K562 (cell line): ENCODE measurements around the gene FXYD1. TPM values are rescaled to one million over a fixed set of nuclear protein-coding genes. Genes with fewer than 3 reads are reported as not detected.
A peak's percentile ranks its signal among the peaks of the same experiment; 100 is the strongest.

Experiments used
- ATF1 ChIP-seq, 2 experiments: fragments of 450-650 bp in 1 of 2; IDR thresholded peaks; 2 replicates each; pipeline ENCODE4 v1.6.1; 2016; ENCODE audit warnings: missing compliant biosample characterization in 1 of 2, missing genetic modification characterization in 1 of 2
- JUND ChIP-seq, 2 experiments: IDR thresholded peaks; 2 replicates in 1 of 2; 3 replicates in 1 of 2; pipeline ENCODE4 v1.6.1; 2011; ENCODE audit warnings: borderline replicate concordance in 2 of 2, low read depth in 2 of 2, low read length in 2 of 2, improper control_type of control experiment in 1 of 2, missing biosample characterization in 1 of 2, missing genetic modification characterization in 1 of 2, missing genetic modification reagents in 1 of 2
- MAFF ChIP-seq: IDR thresholded peaks from 2 replicates; pipeline ENCODE4 v1.6.1; 2012; ENCODE audit warnings: low read length, improper control_type of control experiment
- NR2C1 ChIP-seq, 2 experiments: fragments of 450-650 bp; IDR thresholded peaks; 2 replicates each; pipeline ENCODE4 v1.6.1; 2017; ENCODE audit warnings: mild to moderate bottlenecking in 2 of 2, antibody characterized with exemption in 1 of 2, inconsistent platforms in 1 of 2, missing compliant biosample characterization in 1 of 2, missing genetic modification characterization in 1 of 2
- RAD21 ChIP-seq, 2 experiments: fragments of 250-450 bp in 1 of 2; fragments of 450-650 bp in 1 of 2; sonication (Bioruptor Pico) in 1 of 2; formaldehyde crosslinking in 1 of 2; IDR thresholded peaks in 1 of 2; conservative IDR thresholded peaks in 1 of 2; 2 replicates each; pipeline versions ENCODE4 v1.4.0 to v1.8.0; 2020 to 2022; ENCODE audit warnings: mild to moderate bottlenecking in 2 of 2, moderate library complexity in 1 of 2
- RAD51 ChIP-seq: fragments of 450-650 bp; IDR thresholded peaks from 2 replicates; pipeline ENCODE4 v1.7.1; 2016; ENCODE audit warnings: low read depth, mild to moderate bottlenecking, borderline replicate concordance
- SNRNP70 ChIP-seq: fragments of 200-400 bp; formaldehyde crosslinking; optimal IDR thresholded peaks from 2 replicates; pipeline ENCODE3; 2017; ENCODE audit warnings: low read depth, low read length
- TOE1 ChIP-seq, 2 experiments: fragments of 450-650 bp in 1 of 2; sonication (generic) in 1 of 2; formaldehyde crosslinking in 1 of 2; IDR thresholded peaks; 2 replicates each; pipeline versions ENCODE4 v1.7.1 to v1.8.0; 2016 to 2022; ENCODE audit warnings: borderline replicate concordance in 2 of 2, mild to moderate bottlenecking in 2 of 2, antibody characterized with exemption in 1 of 2, inconsistent platforms in 1 of 2, low read depth in 1 of 2, missing genetic modification reagents in 1 of 2, moderate library complexity in 1 of 2
- TRIM24 ChIP-seq, 2 experiments: fragments of 450-650 bp; IDR thresholded peaks; 2 replicates each; pipeline ENCODE4 v1.6.1; 2016
- YBX1 ChIP-seq: fragments of 450-650 bp; IDR thresholded peaks from 2 replicates; pipeline ENCODE4 v1.7.1; 2016; ENCODE audit warnings: mild to moderate bottlenecking
- ZC3H11A ChIP-seq: IDR thresholded peaks from 2 replicates; pipeline ENCODE4 v1.6.1; 2012; ENCODE audit warnings: low read depth, low read length, improper control_type of control experiment
- ZNF212 ChIP-seq: fragments of 450-650 bp; formaldehyde crosslinking; IDR thresholded peaks from 2 replicates; pipeline ENCODE4 v1.4.0; 2020; ENCODE audit warnings: mild to moderate bottlenecking
- polyA plus RNA-seq, 8 experiments: library from polyadenylated mRNA; depleted of rRNA in 4 of 8; stranded (reverse) in 5 of 8; unstranded in 3 of 8; fragments of >200 nt; fragmentation: Nextera tagmentation in 2 of 8; fragmentation: Illumina TruSeq in 1 of 8; extraction: Ambion mirVana in 2 of 8; extraction: Trizol in 1 of 8; gene quantifications; 2 replicates each; pipeline versions ENCODE4 v1.2.1 to v1.2.3, GENCODE V29; 2011 to 2014; ENCODE audit warnings: inconsistent platforms in 1 of 8, missing spikeins in 1 of 8
- total RNA-seq, 7 experiments: library from RNA; depleted of rRNA in 6 of 7; stranded (reverse); fragments of >200 nt in 6 of 7; fragmentation: Illumina TruSeq in 2 of 7; extraction: Trizol in 2 of 7; gene quantifications; 2 replicates each; pipeline versions ENCODE4 v1.2.1 to v1.2.3, GENCODE V29; 2011 to 2021; ENCODE audit warnings: low replicate concordance in 1 of 7
- TF ChIP-seq, protein P1 (sequence below): fragments of 250-450 bp; sonication (Bioruptor Pico); IDR thresholded peaks from 2 replicates; pipeline ENCODE4 v1.4.0; 2020; ENCODE audit warnings: mild to moderate bottlenecking
- TF ChIP-seq, protein P2 (sequence below), 2 experiments: fragments of 200-800 bp in 1 of 2; sonication (Bioruptor generic) in 1 of 2; sonication (generic) in 1 of 2; formaldehyde crosslinking in 1 of 2; IDR thresholded peaks in 1 of 2; conservative IDR thresholded peaks in 1 of 2; 2 replicates each; pipeline versions ENCODE4 v1.5.0 to v1.6.1; 2016 to 2020; ENCODE audit warnings: missing compliant biosample characterization in 1 of 2, missing genetic modification characterization in 1 of 2, missing genetic modification reagents in 1 of 2

The FXYD1 gene
- total and polyA plus RNA-seq, 9 of the 15 experiments (the other 6 are each of a cell fraction or from before 2014, with no cell fraction given): 0.40 to 3.2 (median 1.8) TPM; not detected in 3

DNA sequence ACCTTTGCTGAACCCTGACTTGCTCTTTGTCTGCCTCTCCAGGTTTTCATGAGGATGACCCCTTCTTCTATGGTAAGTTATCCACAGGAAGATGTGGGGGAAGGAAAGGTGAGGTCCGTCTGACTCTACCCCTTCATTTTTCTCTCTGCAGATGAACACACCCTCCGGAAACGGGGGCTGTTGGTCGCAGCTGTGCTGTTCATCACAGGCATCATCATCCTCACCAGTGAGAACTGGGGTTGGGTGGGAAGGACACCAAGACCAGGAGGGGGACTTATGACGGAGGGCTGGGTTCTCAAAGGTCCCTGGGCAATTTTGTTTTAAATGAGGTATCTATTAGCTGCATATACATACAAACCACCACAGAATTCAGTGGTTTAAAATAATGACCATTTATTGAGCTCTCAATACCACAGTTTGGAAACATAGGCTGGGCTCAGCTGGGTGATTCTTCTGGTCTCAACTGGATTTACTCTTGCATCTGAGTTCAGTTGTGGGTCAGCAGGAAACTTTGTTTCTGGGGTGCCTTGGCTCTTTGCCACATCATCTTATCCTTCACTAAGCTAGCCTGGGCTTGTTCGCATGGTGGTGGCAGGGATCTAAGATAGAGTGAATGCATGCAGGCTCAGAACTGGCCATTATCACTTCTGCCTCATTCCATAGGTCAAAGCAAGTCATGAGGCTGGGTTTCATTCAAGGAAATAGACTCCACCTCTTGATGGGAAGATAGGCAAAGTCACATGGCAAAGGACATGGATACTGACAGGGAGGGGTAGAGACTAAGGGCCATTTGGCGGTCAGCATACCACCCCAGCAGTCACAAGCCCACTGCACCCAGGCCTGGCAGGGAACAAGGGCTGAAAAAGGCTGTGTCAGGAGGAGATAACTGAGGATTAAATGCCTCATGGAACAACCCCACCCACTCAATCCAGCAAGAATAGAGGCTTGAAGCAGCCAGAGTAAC lies 27.8 kb downstream of the FXYD1 start (continued):
- TF ChIP-seq NR2C1 (IDR thresholded peaks at IDR 0.05) (no peak), NR2C1 (tag; IDR thresholded peaks at IDR 0.05) (peak; percentile 36; the same call in 1 of the 2 replicates), RAD51 (peak; percentile 89), ZNF212 (CRISPR knock-in tag) (no peak), TRIM24 (IDR thresholded peaks at IDR 0.05) (peak; percentile 19 to 72; a peak in 3 of 4 replicates), ATF1 (CRISPR knock-in tag; IDR thresholded peaks at IDR 0.05) (no peak), ATF1 (tag; IDR thresholded peaks at IDR 0.05) (peak; percentile 41; the same call in 1 of the 2 replicates), ZC3H11A (no peak), RAD21 (CRISPR knock-in tag; conservative IDR thresholded peaks at IDR 0.05 in 1 of 2, IDR thresholded peaks at IDR 0.05 in 1 of 2) (peak in 1 of 2 experiments; percentile 34; a peak in 3 of 4 replicates), SNRNP70 (no peak), YBX1 (no peak), JUND (IDR thresholded peaks at IDR 0.05; ENCODE audit: borderline replicate concordance, low read depth, low read length) (0 out of 2 replicates have a peak, but pooled peaks have one; percentile 48), JUND (tag; IDR thresholded peaks at IDR 0.05; ENCODE audit: borderline replicate concordance, low read depth, low read length) (no peak; the same call in 2 of the 3 replicates), MAFF (0 out of 2 replicates have a peak, but pooled peaks have one; percentile 0), TOE1 (IDR thresholded peaks at IDR 0.05; ENCODE audit: borderline replicate concordance) (no peak), TOE1 (CRISPR knock-in tag; IDR thresholded peaks at IDR 0.05; ENCODE audit: borderline replicate concordance, low read depth) (no peak)
- TF ChIP-seq, protein P1, sequence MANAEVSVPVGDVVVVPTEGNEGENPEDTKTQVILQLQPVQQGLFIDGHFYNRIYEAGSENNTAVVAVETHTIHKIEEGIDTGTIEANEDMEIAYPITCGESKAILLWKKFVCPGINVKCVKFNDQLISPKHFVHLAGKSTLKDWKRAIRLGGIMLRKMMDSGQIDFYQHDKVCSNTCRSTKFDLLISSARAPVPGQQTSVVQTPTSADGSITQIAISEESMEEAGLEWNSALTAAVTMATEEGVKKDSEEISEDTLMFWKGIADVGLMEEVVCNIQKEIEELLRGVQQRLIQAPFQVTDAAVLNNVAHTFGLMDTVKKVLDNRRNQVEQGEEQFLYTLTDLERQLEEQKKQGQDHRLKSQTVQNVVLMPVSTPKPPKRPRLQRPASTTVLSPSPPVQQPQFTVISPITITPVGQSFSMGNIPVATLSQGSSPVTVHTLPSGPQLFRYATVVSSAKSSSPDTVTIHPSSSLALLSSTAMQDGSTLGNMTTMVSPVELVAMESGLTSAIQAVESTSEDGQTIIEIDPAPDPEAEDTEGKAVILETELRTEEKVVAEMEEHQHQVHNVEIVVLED: 0 out of 2 replicates have a peak, but pooled peaks have one; percentile 8
- TF ChIP-seq, protein P2, sequence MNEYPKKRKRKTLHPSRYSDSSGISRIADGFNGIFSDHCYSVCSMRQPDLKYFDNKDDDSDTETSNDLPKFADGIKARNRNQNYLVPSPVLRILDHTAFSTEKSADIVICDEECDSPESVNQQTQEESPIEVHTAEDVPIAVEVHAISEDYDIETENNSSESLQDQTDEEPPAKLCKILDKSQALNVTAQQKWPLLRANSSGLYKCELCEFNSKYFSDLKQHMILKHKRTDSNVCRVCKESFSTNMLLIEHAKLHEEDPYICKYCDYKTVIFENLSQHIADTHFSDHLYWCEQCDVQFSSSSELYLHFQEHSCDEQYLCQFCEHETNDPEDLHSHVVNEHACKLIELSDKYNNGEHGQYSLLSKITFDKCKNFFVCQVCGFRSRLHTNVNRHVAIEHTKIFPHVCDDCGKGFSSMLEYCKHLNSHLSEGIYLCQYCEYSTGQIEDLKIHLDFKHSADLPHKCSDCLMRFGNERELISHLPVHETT (CRISPR knock-in tag; conservative IDR thresholded peaks at IDR 0.05 in 1 of 2, IDR thresholded peaks at IDR 0.05 in 1 of 2): peak in 1 of 2 experiments; percentile 36; a peak in 1 of 4 replicates
- TF ChIP-seq, all 486 proteins: peak for 102
